ENCODE data around the gene SLC20A1. TPM values are rescaled to one million over a fixed set of nuclear protein-coding genes. Genes with fewer than 3 reads are reported as not detected.
"Not testable (repeated sequence)": the region's sequence is repeated elsewhere in the genome, so short reads cannot be mapped to it uniquely, and the experiment has no call there.

SLC20A1 gene
- total RNA-seq, 2 donors from 2014 or later: 10.7 to 34.1 TPM

- Histone ChIP-seq H3K27ac (no peak overlapping the region), H3K4me1 (replicated peaks) (no peaks in the 10 kb centered on the region), H3K9me3 (no peaks in the 10 kb centered on the region), H3K36me3 (no peaks in the 10 kb centered on the region), H3K27me3 (replicated peaks; ENCODE audit: insufficient read depth) (no peaks in the 10 kb centered on the region), H3K4me3 (no peak overlapping the region)
- DNase-seq (ENCODE audit: low spot score): no peak
- 53% methylated on average over 5 of the region's 5 CpGs for WGBS
- intact Hi-C loops (cut with DNase I): no loop called here
- TF ChIP-seq POLR2AphosphoS5 (IDR thresholded peaks at IDR 0.05) (no peak), POLR2A (IDR thresholded peaks at IDR 0.05) (no peak)
- TF ChIP-seq, protein P1, sequence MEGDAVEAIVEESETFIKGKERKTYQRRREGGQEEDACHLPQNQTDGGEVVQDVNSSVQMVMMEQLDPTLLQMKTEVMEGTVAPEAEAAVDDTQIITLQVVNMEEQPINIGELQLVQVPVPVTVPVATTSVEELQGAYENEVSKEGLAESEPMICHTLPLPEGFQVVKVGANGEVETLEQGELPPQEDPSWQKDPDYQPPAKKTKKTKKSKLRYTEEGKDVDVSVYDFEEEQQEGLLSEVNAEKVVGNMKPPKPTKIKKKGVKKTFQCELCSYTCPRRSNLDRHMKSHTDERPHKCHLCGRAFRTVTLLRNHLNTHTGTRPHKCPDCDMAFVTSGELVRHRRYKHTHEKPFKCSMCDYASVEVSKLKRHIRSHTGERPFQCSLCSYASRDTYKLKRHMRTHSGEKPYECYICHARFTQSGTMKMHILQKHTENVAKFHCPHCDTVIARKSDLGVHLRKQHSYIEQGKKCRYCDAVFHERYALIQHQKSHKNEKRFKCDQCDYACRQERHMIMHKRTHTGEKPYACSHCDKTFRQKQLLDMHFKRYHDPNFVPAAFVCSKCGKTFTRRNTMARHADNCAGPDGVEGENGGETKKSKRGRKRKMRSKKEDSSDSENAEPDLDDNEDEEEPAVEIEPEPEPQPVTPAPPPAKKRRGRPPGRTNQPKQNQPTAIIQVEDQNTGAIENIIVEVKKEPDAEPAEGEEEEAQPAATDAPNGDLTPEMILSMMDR (IDR thresholded peaks at IDR 0.05): no peak
Measured at GRCh38 chr2:112706170-112706664, 60.5 kb downstream of the SLC20A1 start.

DNA sequence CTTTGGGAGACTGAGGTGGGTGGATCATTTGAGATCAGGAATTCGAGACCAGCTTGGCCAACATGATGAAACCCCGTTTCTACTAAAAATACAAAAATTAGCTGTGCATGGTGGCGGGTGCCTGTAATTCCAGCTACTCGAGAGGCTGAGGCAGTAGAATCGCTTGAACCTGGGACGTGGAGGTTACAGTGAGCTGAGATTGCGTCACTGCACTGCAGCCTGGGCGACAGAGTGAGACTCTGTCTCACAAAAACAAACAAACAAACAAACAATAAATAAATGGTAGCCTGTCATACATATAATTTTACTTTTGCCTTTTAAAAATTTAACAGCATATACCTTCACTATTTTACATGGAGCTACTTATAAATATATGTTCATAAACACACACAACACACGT is 61.2 kb downstream of the SLC20A1 start:
- H3K36me3 ChIP-seq; H3K9me3 ChIP-seq; H3K4me1 ChIP-seq (replicated peaks); intact Hi-C loops (cut with DNase I); H3K4me3 ChIP-seq; H3K27ac ChIP-seq; DNase-seq (ENCODE audit: low spot score); H3K27me3 ChIP-seq (replicated peaks; ENCODE audit: insufficient read depth): not testable (repeated sequence)
- WGBS: 87% methylated on average over 9 of the region's 9 CpGs

DNA sequence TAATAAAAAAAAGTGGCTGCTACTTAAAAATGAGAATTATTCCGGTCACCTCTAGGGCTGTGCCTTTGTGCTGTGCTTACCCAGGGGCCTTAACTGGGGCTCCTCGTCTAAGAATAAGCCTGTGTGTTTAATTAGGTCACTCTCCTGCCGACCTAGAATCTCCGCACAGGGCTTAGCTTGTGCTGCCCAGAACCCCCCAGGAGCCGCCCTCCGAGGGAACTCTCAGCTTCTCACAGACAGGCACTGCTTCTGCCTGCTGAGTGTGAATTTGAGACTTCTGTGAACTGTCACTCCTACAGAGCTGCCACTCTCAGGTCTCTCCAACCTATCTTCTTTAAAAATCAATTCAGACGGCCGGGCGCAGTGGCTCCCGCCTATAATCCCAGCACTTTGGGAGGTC is 63.2 kb downstream of the SLC20A1 start:
- Histone ChIP-seq H3K9me3 (no peaks in the 10 kb centered on the region), H3K36me3 (no peaks in the 10 kb centered on the region), H3K4me3 (no peak overlapping the region), H3K27me3 (replicated peaks; ENCODE audit: insufficient read depth) (no peaks in the 10 kb centered on the region), H3K27ac (no peak overlapping the region), H3K4me1 (replicated peaks) (no peaks in the 10 kb centered on the region)
- intact Hi-C loops (cut with DNase I): no loop called here
- TF ChIP-seq, protein P1 (IDR thresholded peaks at IDR 0.05): no peak
- 66% methylated on average over 10 of the region's 10 CpGs for WGBS
- no peak for DNase-seq (ENCODE audit: low spot score)

DNA sequence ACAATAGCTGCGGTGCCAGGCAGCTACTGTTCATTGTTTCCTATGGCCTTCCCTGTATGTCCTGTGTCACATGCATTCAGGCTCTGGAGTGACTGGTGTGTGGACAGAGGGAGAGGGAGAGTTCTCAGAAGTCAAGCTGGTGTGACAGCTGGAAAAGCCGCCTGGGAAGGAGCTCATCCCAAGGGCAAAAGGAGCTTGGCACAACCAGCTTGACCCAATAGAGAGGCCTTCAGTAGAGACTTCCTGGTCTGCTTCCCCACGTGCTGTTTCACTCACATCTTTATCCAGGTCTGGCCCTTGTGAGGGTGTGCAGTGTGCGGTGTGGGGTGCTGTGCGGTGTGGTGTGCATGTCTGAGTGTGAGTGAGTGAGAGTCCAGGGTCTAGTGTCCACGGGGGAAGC is 64.0 kb downstream of the SLC20A1 start:
- no peaks in the 10 kb centered on the region for H3K36me3 ChIP-seq
- intact Hi-C loops (cut with DNase I): no loop called here
- no peaks in the 10 kb centered on the region for H3K27me3 ChIP-seq (replicated peaks; ENCODE audit: insufficient read depth)
- H3K4me3 ChIP-seq: no peak overlapping the region
- H3K4me1 ChIP-seq (replicated peaks): no peaks in the 10 kb centered on the region
- TF ChIP-seq, protein P1 (IDR thresholded peaks at IDR 0.05): no peak
- TF ChIP-seq POLR2A (IDR thresholded peaks at IDR 0.05): no peak
- TF ChIP-seq POLR2AphosphoS5 (IDR thresholded peaks at IDR 0.05): no peak
- no peak for DNase-seq (ENCODE audit: low spot score)
- H3K27ac ChIP-seq: no peak overlapping the region
- 90% methylated on average over 6 of the region's 6 CpGs for WGBS
- H3K9me3 ChIP-seq: no peaks in the 10 kb centered on the region

DNA sequence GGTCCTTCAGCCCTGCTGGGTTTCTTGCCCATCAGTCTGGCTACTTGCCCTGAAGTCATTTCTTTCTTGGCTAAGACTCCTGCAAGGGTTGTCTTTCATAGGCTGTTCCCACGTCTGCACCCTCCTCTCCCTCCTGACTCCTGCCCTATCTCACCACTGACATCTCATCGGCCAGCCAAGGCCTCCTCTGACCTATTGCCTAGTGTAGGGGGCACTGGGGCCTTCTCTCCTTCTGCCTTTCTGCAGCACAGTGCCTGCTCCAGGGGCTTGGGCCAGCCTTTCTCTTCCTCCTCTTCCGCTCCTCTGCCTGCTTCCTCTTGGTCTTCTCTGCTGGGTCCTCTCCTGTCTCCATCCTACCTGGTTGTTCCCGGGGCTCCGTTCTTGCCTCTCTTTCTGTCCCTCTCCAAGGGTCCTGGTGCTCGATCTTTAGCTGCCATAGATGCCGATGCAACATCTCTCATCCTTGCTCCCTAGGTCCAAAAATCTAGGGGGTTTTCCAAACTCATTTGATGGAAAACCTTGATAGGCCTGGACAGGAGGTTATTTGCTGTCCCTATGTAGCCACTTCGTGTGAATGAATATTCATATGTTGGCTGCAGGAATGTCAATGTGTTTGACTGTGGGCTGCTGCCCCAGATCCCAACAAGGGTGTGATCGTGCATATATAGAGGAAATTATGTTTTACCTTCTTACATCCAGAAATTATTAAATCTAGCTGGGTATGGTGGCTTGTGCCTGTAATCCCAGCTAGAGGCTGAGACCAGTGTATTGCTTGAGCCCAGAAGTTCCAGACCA is 65.4 kb downstream of the SLC20A1 start:
- DNase-seq (ENCODE audit: low spot score): no peak
- H3K27ac ChIP-seq: no peak overlapping the region
- H3K27me3 ChIP-seq (replicated peaks; ENCODE audit: insufficient read depth): no peaks in the 10 kb centered on the region
- TF ChIP-seq POLR2A (IDR thresholded peaks at IDR 0.05): no peak
- no peak for TF ChIP-seq POLR2AphosphoS5 (IDR thresholded peaks at IDR 0.05)
- TF ChIP-seq, protein P1 (IDR thresholded peaks at IDR 0.05): no peak
- no peaks in the 10 kb centered on the region for H3K4me1 ChIP-seq (replicated peaks)
- intact Hi-C loops (cut with DNase I): no loop called here
- H3K9me3 ChIP-seq: no peaks in the 10 kb centered on the region
- 86% methylated on average over 9 of the region's 9 CpGs for WGBS
- no peak overlapping the region for H3K4me3 ChIP-seq
- no peaks in the 10 kb centered on the region for H3K36me3 ChIP-seq

Measured in prostate gland (tissue), 2 donors.